Endometrial microvascular endothelial cells (primary cell): ENCODE measurements around the gene NR1H4. TPM values are rescaled to one million over a fixed set of nuclear protein-coding genes. Genes with fewer than 3 reads are reported as not detected.
"Not testable (repeated sequence)": the region's sequence is repeated elsewhere in the genome, so short reads cannot be mapped to it uniquely, and the experiment has no call there.

Experiments
- in situ Hi-C: cut with HindIII; loops from 2 replicates; pipeline ENCODE4 v1.10.0; 2017; ENCODE audit warnings: low sequenced_read_pairs, low pct_unique_long_range_greater_than_20kb; ENCODE audit errors: inconsistent ontology term
- total RNA-seq: library from RNA; depleted of rRNA; stranded (reverse); fragments of >200 nt; gene quantifications from one replicate; pipeline ENCODE4 v1.2.3, GENCODE V29; 2015; ENCODE audit errors: inconsistent ontology term

The NR1H4 gene
- total RNA-seq, 1 donor from 2014 or later = not detected

DNA sequence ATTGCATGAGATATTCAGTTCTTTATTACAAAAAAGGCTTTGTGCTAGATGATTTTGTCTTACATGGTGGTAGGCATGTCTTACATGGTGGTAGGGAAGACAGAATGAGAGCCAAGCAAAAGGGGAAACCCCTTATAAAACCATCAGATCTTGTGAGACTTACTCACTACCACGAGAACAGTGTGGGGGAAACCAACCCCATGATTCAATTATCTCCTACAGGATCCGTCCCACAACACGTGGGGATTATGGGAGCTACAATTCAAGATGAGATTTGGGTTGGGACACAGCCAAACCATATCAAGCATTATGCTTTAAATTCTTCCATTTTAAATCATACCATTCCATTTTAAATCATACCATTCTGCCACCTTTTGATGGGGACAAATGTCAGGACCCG, 29.1 kb downstream of the NR1H4 start:
- in situ Hi-C loops = not testable (repeated sequence)

GRCh38 chr12:100503228-100503628, 29.6 kb downstream of the NR1H4 start:
- in situ Hi-C loops = no loop called here

GRCh38 chr12:100504804-100505203, 31.1 kb downstream of the NR1H4 start:
- in situ Hi-C loops = no loop called here

- in situ Hi-C loops = no loop called here
Measured at GRCh38 chr12:100508751-100509150, 35.1 kb downstream of the NR1H4 start.

DNA sequence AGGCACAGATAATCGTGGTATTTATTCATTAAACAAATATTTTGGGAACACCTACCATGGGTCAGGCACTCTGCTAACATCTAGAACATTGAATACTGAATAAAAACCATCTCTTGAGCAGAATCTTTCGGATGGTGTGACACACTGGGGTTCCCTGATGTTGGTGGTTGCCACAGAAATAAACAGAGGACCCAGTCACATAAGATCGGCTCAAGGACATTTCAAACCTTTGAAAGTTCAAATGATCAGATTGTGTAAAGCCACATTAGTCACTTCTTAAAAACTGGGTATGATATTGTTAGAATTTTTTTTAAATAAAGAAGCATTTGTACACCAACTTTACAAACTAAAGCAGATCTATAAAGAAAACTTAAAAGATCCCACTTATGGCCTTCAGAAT, 39.0 kb downstream of the NR1H4 start:
- in situ Hi-C loops = no loop called here

DNA sequence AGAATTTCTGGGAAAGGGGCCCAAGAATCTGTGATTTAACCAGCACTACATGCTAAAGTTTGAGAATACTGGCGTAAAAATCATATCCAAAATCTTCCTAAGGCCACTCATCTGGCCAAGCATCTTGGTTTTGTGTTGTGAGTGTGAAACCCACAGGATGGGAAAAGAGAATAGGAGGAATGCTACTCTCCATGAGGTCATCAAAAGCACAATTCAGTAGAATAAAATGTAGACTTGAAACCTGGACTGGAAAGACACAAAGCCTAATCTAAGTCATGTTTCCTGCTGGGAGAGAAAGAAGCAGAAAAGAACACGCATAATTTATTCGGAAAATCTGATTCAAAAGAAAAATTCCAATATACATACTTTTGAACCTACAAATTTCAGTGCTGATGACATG, 42.3 kb downstream of the NR1H4 start:
- in situ Hi-C loops = no loop called here

DNA sequence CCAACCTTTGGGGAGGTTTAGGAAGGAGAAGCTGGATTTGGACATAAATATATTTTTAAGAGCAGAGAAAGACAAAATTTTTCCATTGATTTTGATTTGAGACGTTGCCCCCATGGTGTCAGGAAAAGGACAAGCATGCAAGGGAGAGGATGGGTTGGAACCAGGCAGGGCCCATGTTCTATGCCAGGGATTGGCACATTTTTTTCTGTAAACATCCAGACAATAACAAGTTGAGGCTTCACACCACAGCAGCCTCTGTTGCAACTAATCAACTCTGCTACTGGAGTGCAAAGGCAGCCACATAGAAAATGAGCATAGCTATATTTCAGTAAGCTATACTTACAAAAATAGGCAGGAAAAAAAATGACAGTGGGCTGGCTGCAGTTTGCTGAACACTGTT, 44.7 kb downstream of the NR1H4 start:
- in situ Hi-C loops = no loop called here

DNA sequence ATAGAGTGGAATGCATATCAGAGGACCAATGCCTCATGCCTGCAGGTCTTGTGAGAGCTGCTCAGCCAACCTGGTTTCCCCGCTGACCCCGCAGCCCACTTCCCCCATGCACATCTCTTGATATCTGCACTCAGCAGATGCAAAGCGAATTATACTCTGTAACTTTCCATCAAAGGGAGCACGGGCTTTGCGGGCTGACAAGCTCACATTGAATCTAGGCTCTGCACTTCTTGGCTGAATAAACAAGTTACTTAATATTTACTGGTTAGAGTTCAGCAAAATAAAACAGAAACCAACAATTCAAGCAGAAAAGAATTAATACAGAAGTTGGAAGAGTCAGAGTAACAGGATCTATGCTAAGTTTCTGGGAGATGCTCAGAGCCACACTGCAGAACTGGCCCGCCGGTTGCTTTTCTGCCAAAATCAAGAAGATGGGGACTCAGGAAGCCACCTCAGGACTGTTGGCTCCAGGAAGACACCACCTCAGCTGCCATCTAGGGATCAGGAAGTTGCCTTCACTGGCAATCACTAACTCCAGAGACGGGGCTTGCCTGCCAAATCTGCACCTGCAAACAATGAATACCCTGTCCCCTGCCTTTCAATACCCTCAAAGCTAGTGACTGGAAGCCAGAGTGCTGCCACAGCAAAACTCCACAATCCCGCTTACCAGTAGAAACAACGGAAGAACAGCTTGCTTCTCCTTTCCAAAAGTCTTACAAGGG, 46.5 kb downstream of the NR1H4 start:
- in situ Hi-C loops = no loop called here

DNA sequence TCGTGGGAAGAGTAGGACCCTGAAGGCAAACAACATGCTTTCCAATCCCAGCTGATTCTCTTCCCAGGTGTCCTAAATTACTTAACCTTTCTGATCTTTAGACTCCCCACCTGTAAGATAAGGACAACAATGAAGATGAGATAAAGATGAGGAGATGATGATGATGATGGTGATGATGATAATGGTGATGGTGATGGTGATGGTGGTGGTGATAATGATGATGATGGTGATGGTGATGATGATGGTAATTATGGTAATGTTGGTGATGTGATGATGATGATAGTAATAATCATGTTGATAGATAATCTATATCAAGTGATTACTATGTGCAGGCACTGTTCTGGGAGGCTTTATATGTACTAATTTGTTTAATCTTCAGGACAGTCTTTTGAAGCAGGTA, 48.3 kb downstream of the NR1H4 start:
- in situ Hi-C loops = no loop called here

DNA sequence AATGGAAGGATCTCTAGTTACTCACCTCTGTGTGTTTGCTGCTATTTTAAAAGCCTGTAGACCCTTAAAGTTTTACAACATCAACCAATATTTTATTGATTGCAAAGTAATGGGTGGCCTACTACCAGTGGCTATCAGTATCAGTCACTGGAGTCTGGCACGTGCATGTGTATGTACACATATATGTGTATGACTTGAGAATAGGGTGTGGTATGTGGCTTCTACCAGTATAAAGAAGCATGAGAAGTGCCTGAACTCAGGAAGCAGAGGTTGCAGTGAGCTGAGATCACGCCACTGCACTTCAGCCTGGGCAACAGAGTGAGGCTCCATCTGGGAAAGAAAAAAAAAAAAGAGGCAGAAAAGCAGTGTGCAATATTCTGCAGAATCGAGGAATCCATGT, 54.4 kb downstream of the NR1H4 start:
- in situ Hi-C loops = no loop called here

DNA sequence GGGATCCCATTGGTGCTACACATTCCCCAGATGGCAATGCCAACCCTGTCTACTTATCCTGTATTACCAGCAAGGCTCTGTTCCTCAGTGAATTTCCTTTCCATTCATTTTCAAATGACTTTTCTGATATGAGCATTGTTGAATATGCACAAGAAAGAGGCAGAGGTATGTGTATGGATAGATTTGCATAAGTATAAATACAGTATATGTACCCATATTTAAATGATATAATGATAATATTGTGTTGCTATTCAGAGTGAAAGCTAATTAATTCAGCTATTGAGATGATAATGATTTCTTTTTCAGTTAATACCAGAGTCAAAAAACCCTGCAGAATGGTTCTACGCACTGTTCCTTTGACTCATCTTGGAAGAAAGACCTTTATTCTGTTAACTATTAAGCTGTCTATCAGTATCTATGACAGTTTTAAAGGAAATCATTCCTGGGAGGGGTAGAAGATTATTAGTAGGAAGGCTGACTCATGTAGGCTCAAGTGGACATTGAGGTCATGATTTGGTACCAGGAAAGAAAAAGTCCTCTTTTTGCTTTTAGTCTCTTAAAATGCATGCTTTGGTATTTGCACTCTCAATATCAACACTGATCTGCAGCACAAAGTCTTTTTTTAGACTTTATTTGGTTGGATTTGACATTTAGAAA, 54.9 kb downstream of the NR1H4 start:
- in situ Hi-C loops = no loop called here

- in situ Hi-C loops = no loop called here
Measured at GRCh38 chr12:100529756-100530350, 56.2 kb downstream of the NR1H4 start.

GRCh38 chr12:100533376-100533775, 59.7 kb downstream of the NR1H4 start:
- in situ Hi-C loops = no loop called here

GRCh38 chr12:100534625-100535227, 61.1 kb downstream of the NR1H4 start:
- in situ Hi-C loops = no loop called here

- in situ Hi-C loops = no loop called here
Measured at GRCh38 chr12:100539202-100539601, 65.5 kb downstream of the NR1H4 start.

DNA sequence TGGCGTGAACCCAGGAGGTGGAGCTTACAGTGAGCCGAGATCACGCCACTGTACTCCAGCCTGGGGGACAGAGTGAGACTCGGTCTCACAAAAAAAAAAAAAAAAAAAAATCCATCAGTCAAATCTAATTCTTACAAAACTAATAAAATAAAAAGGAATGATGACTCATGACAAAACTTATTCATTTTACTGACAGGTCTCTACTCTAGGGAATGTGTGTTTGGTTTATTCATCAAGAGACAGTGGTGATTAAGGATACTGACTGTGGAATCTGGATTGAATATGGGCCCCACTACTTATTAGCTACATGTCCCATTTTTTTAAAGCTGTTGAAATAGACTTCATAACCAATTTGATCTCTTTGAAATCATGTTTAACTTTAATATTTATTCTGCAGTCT, 70.5 kb downstream of the NR1H4 start:
- in situ Hi-C loops = no loop called here

DNA sequence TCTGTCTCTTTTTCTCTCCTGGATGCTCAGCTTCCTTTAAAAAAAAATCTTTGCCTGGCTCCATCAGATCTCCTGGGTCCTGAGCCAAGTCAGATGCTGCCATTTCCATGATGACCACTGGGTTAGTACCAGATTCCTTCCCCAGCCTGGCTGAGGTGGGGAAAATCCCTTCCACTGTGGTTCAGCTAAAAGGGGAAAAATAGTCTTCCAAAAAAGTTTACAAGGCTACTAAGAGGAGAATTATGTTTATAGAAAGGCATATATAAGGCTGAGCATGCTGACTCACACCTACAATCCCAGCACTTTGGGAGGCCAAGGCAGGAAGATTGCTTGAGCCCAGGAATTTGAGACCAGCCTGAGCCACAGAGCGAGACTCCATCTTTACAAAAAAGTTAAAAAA, 71.4 kb downstream of the NR1H4 start:
- in situ Hi-C loops = no loop called here

DNA sequence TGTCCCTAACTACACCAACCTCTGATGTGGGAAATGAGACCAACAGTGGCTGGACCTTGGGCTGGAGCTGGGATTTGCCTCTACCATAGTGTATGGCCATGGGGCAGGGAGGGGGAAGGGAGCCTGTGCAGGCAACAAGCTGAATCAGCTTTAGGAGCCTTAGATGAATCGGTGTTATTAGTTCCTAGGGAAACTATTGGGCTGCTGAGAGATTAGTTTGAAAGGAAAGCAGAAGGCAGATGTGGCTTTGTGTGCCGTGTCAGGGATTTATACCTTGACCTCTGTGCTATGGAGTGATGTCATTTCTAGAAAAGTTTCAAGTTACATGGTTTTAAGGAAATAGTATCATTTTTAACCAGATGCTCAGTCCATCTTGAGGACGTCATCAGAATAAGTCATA, 80.3 kb downstream of the NR1H4 start:
- in situ Hi-C loops = no loop called here

- in situ Hi-C loops = no loop called here
Measured at GRCh38 chr12:100554608-100555077, 81.0 kb downstream of the NR1H4 start.

DNA sequence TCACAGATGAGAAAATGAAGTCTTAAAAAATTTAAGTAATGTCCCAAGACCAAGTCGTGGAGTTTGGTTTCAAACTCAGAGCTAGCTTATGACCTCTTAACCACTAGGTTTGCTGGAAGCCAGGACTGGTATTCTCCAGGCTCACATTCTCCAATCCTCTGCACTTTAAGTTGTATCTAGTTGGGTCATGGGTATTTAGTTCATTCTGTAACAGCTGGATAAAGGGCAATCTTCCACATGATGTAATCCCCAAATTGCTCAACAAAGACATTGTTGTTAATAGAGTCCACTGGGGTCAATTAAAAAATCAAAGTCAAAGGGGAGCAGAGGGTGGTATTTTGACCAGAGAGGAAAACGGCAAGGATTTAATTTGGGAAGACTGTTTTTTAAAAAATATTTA, 82.1 kb downstream of the NR1H4 start:
- in situ Hi-C loops = no loop called here
